ENCODE data around the gene FBXL17.

The FBXL17 gene

GRCh38 chr5:108078882-108079281, 303.0 kb downstream of the FBXL17 start:
- DNase-seq, result no peak

GRCh38 chr5:108078345-108078744, 303.6 kb downstream of the FBXL17 start:
- DNase-seq, result no peak

GRCh38 chr5:108074626-108075025, 307.3 kb downstream of the FBXL17 start:
- no peak for DNase-seq

- DNase-seq, result no peak
Observed at GRCh38 chr5:108064302-108064701, 317.6 kb downstream of the FBXL17 start.

GRCh38 chr5:108061941-108062340, 320.0 kb downstream of the FBXL17 start:
- no peak for DNase-seq

- DNase-seq, result no peak
Observed at GRCh38 chr5:108060340-108060739, 321.6 kb downstream of the FBXL17 start.

- DNase-seq, result no peak
Observed at GRCh38 chr5:108059334-108059733, 322.6 kb downstream of the FBXL17 start.

GRCh38 chr5:108054349-108054748, 327.5 kb downstream of the FBXL17 start:
- DNase-seq, result no peak

GRCh38 chr5:108046955-108047670, 334.8 kb downstream of the FBXL17 start:
- no peak for DNase-seq

- DNase-seq, result no peak
Observed at GRCh38 chr5:108036482-108036881, 345.4 kb downstream of the FBXL17 start.

- DNase-seq, result no peak
Observed at GRCh38 chr5:108028883-108029282, 353.0 kb downstream of the FBXL17 start.

GRCh38 chr5:108028412-108028811, 353.5 kb downstream of the FBXL17 start:
- no peak for DNase-seq

- DNase-seq, result no peak
Observed at GRCh38 chr5:108025957-108026356, 355.9 kb downstream of the FBXL17 start.

- no peak for DNase-seq
Observed at GRCh38 chr5:108024986-108025385, 356.9 kb downstream of the FBXL17 start.

- DNase-seq, result no peak
Observed at GRCh38 chr5:108016101-108016500, 365.8 kb downstream of the FBXL17 start.

- DNase-seq, result no peak
Observed at GRCh38 chr5:108006791-108007190, 375.1 kb downstream of the FBXL17 start.

GRCh38 chr5:108003178-108003577, 378.7 kb downstream of the FBXL17 start:
- peak in 1 of 2 donors; percentile 55 for DNase-seq

- no peak for DNase-seq
Observed at GRCh38 chr5:108001222-108001621, 380.7 kb downstream of the FBXL17 start.

- no peak for DNase-seq
Observed at GRCh38 chr5:107997338-107997980, 384.4 kb downstream of the FBXL17 start.

- DNase-seq, result no peak
Observed at GRCh38 chr5:107993341-107993740, 388.6 kb downstream of the FBXL17 start.

GRCh38 chr5:107990881-107991810, 390.8 kb downstream of the FBXL17 start:
- DNase-seq, result peak in 1 of 2 donors; percentile 8

GRCh38 chr5:107985144-107985543, 396.8 kb downstream of the FBXL17 start:
- DNase-seq, result no peak

- no peak for DNase-seq
Observed at GRCh38 chr5:107982703-107983425, 399.0 kb downstream of the FBXL17 start.
